ENCODE results near the gene ATG4C.
"Not testable (repeated sequence)": the region's sequence is repeated elsewhere in the genome, so short reads cannot be mapped to it uniquely, and the experiment has no call there.

Gene ATG4C

GRCh38 chr1:62760021-62760782 is 23.7 kb upstream of the ATG4C start:
- H4K20me1 ChIP-seq (ENCODE audit: insufficient read depth); H3K36me3 ChIP-seq (ENCODE audit: insufficient read depth); H3K27me3 ChIP-seq (ENCODE audit: insufficient read depth, low read depth); H3K79me2 ChIP-seq (ENCODE audit: insufficient read depth, low read depth); H3K4me3 ChIP-seq (IDR thresholded peaks at IDR 0.05; ENCODE audit: insufficient read depth, low read depth, low read length); H3K4me1 ChIP-seq (ENCODE audit: low read depth, poor library complexity, severe bottlenecking); H2AFZ ChIP-seq (ENCODE audit: low read depth); H3K4me2 ChIP-seq; H3K27ac ChIP-seq; H3K9ac ChIP-seq: not testable (repeated sequence)

GRCh38 chr1:62761223-62761870 is 22.6 kb upstream of the ATG4C start:
- H3K36me3 ChIP-seq (ENCODE audit: insufficient read depth); H3K9ac ChIP-seq; H3K4me1 ChIP-seq (ENCODE audit: low read depth, poor library complexity, severe bottlenecking); H3K27ac ChIP-seq; H3K4me3 ChIP-seq (IDR thresholded peaks at IDR 0.05; ENCODE audit: insufficient read depth, low read depth, low read length); H2AFZ ChIP-seq (ENCODE audit: low read depth); H3K4me2 ChIP-seq; H3K79me2 ChIP-seq (ENCODE audit: insufficient read depth, low read depth); H3K27me3 ChIP-seq (ENCODE audit: insufficient read depth, low read depth); H4K20me1 ChIP-seq (ENCODE audit: insufficient read depth): not testable (repeated sequence)

- H3K27ac ChIP-seq; H3K4me3 ChIP-seq (IDR thresholded peaks at IDR 0.05; ENCODE audit: insufficient read depth, low read depth, low read length); H3K27me3 ChIP-seq (ENCODE audit: insufficient read depth, low read depth); H2AFZ ChIP-seq (ENCODE audit: low read depth); H3K79me2 ChIP-seq (ENCODE audit: insufficient read depth, low read depth); H3K4me1 ChIP-seq (ENCODE audit: low read depth, poor library complexity, severe bottlenecking); H3K4me2 ChIP-seq; H3K36me3 ChIP-seq (ENCODE audit: insufficient read depth); H4K20me1 ChIP-seq (ENCODE audit: insufficient read depth); H3K9ac ChIP-seq: not testable (repeated sequence)
Measured at GRCh38 chr1:62762027-62762426, 21.9 kb upstream of the ATG4C start.

- no peaks in the 10 kb centered on the region for H4K20me1 ChIP-seq (ENCODE audit: insufficient read depth)
- H2AFZ ChIP-seq (ENCODE audit: low read depth) = no peak overlapping the region
- H3K9ac ChIP-seq = no peak overlapping the region
- no peaks in the 10 kb centered on the region for H3K79me2 ChIP-seq (ENCODE audit: insufficient read depth, low read depth)
- H3K27ac ChIP-seq = no peak overlapping the region
- H3K4me3 ChIP-seq (IDR thresholded peaks at IDR 0.05; ENCODE audit: insufficient read depth, low read depth, low read length) = no peak overlapping the region
- no peaks in the 10 kb centered on the region for H3K36me3 ChIP-seq (ENCODE audit: insufficient read depth)
- H3K4me1 ChIP-seq (ENCODE audit: low read depth, poor library complexity, severe bottlenecking) = no peaks in the 10 kb centered on the region
- TF ChIP-seq CTCF (conservative IDR thresholded peaks at IDR 0.05; ENCODE audit: low read depth, low read length) = no peak
- H3K27me3 ChIP-seq (ENCODE audit: insufficient read depth, low read depth) = no peaks in the 10 kb centered on the region
- no peak overlapping the region for H3K4me2 ChIP-seq
Measured at GRCh38 chr1:62765981-62766380, 18.0 kb upstream of the ATG4C start.

- H3K79me2 ChIP-seq (ENCODE audit: insufficient read depth, low read depth); H4K20me1 ChIP-seq (ENCODE audit: insufficient read depth); H3K36me3 ChIP-seq (ENCODE audit: insufficient read depth); H3K27me3 ChIP-seq (ENCODE audit: insufficient read depth, low read depth); H3K4me1 ChIP-seq (ENCODE audit: low read depth, poor library complexity, severe bottlenecking); H3K4me2 ChIP-seq; H3K27ac ChIP-seq; H3K4me3 ChIP-seq (IDR thresholded peaks at IDR 0.05; ENCODE audit: insufficient read depth, low read depth, low read length); H3K9ac ChIP-seq; H2AFZ ChIP-seq (ENCODE audit: low read depth): not testable (repeated sequence)
Measured at GRCh38 chr1:62768551-62768950, 15.4 kb upstream of the ATG4C start.

- Histone ChIP-seq H3K4me2 (no peak overlapping the region), H3K27me3 (ENCODE audit: insufficient read depth, low read depth) (no peaks in the 10 kb centered on the region), H3K27ac (no peak overlapping the region), H3K36me3 (ENCODE audit: insufficient read depth) (no peaks in the 10 kb centered on the region), H4K20me1 (ENCODE audit: insufficient read depth) (no peaks in the 10 kb centered on the region), H3K4me1 (ENCODE audit: low read depth, poor library complexity, severe bottlenecking) (no peaks in the 10 kb centered on the region), H3K9ac (no peak overlapping the region), H3K79me2 (ENCODE audit: insufficient read depth, low read depth) (no peaks in the 10 kb centered on the region), H3K4me3 (IDR thresholded peaks at IDR 0.05; ENCODE audit: insufficient read depth, low read depth, low read length) (no peak overlapping the region), H2AFZ (ENCODE audit: low read depth) (no peak overlapping the region)
- no peak for TF ChIP-seq CTCF (conservative IDR thresholded peaks at IDR 0.05; ENCODE audit: low read depth, low read length)
Measured at GRCh38 chr1:62772607-62773295, 11.2 kb upstream of the ATG4C start.

All from KMS-11 (cell line).